Measurements from ENCODE around the gene ACOT11. TPM values are rescaled to one million over a fixed set of nuclear protein-coding genes. Genes with fewer than 3 reads are reported as not detected.

The ACOT11 gene
- total and polyA plus RNA-seq, 2 of the 13 experiments (the other 11 are each of a cell fraction or from before 2014, with no cell fraction given): 2.6 to 3.3 TPM

GRCh38 chr1:54546651-54547401 lies 1.2 kb upstream of the ACOT11 start:
- no peak for DNase-seq (ENCODE audit: low spot score)

More at GRCh38 chr1:54546651-54547401, 1.2 kb upstream of the ACOT11 start:
- CTCF ChIA-PET (ENCODE audit: low intra/inter-chr PET ratio, low total read pairs): no interaction called here
- TF ChIP-seq E2F1 (CRISPR knock-in tag; IDR thresholded peaks at IDR 0.05): no peak
- no peak for TF ChIP-seq HNRNPL (IDR thresholded peaks at IDR 0.05; ENCODE audit: low read depth, low read length)
- TF ChIP-seq, protein P1, sequence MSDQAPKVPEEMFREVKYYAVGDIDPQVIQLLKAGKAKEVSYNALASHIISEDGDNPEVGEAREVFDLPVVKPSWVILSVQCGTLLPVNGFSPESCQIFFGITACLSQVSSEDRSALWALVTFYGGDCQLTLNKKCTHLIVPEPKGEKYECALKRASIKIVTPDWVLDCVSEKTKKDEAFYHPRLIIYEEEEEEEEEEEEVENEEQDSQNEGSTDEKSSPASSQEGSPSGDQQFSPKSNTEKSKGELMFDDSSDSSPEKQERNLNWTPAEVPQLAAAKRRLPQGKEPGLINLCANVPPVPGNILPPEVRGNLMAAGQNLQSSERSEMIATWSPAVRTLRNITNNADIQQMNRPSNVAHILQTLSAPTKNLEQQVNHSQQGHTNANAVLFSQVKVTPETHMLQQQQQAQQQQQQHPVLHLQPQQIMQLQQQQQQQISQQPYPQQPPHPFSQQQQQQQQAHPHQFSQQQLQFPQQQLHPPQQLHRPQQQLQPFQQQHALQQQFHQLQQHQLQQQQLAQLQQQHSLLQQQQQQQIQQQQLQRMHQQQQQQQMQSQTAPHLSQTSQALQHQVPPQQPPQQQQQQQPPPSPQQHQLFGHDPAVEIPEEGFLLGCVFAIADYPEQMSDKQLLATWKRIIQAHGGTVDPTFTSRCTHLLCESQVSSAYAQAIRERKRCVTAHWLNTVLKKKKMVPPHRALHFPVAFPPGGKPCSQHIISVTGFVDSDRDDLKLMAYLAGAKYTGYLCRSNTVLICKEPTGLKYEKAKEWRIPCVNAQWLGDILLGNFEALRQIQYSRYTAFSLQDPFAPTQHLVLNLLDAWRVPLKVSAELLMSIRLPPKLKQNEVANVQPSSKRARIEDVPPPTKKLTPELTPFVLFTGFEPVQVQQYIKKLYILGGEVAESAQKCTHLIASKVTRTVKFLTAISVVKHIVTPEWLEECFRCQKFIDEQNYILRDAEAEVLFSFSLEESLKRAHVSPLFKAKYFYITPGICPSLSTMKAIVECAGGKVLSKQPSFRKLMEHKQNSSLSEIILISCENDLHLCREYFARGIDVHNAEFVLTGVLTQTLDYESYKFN (CRISPR knock-in tag; conservative IDR thresholded peaks at IDR 0.05): no peak
- no peak for TF ChIP-seq ZNF598 (CRISPR knock-in tag; IDR thresholded peaks at IDR 0.05; ENCODE audit: borderline replicate concordance)
- TF ChIP-seq FLYWCH1 (CRISPR knock-in tag; IDR thresholded peaks at IDR 0.05): no peak
- no peak for TF ChIP-seq SNAI1 (CRISPR knock-in tag; IDR thresholded peaks at IDR 0.05; ENCODE audit: borderline replicate concordance)
- TF ChIP-seq, protein P2, sequence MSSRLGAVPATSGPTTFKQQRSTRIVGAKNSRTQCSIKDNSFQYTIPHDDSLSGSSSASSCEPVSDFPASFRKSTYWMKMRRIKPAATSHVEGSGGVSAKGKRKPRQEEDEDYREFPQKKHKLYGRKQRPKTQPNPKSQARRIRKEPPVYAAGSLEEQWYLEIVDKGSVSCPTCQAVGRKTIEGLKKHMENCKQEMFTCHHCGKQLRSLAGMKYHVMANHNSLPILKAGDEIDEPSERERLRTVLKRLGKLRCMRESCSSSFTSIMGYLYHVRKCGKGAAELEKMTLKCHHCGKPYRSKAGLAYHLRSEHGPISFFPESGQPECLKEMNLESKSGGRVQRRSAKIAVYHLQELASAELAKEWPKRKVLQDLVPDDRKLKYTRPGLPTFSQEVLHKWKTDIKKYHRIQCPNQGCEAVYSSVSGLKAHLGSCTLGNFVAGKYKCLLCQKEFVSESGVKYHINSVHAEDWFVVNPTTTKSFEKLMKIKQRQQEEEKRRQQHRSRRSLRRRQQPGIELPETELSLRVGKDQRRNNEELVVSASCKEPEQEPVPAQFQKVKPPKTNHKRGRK (CRISPR knock-in tag; IDR thresholded peaks at IDR 0.05): no peak
- no peak for TF ChIP-seq ZNF619 (CRISPR knock-in tag; IDR thresholded peaks at IDR 0.05)
- no peak for TF ChIP-seq ZSCAN9 (CRISPR knock-in tag; IDR thresholded peaks at IDR 0.05; ENCODE audit: borderline replicate concordance)
- TF ChIP-seq, protein P3, sequence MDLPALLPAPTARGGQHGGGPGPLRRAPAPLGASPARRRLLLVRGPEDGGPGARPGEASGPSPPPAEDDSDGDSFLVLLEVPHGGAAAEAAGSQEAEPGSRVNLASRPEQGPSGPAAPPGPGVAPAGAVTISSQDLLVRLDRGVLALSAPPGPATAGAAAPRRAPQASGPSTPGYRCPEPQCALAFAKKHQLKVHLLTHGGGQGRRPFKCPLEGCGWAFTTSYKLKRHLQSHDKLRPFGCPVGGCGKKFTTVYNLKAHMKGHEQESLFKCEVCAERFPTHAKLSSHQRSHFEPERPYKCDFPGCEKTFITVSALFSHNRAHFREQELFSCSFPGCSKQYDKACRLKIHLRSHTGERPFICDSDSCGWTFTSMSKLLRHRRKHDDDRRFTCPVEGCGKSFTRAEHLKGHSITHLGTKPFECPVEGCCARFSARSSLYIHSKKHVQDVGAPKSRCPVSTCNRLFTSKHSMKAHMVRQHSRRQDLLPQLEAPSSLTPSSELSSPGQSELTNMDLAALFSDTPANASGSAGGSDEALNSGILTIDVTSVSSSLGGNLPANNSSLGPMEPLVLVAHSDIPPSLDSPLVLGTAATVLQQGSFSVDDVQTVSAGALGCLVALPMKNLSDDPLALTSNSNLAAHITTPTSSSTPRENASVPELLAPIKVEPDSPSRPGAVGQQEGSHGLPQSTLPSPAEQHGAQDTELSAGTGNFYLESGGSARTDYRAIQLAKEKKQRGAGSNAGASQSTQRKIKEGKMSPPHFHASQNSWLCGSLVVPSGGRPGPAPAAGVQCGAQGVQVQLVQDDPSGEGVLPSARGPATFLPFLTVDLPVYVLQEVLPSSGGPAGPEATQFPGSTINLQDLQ (CRISPR knock-in tag; IDR thresholded peaks at IDR 0.05): no peak
- TF ChIP-seq ZFP36L2 (CRISPR knock-in tag; IDR thresholded peaks at IDR 0.05): no peak
- FAIRE-seq (no peak), ATAC-seq (no peak)
- H3K9ac ChIP-seq (ENCODE audit: insufficient read depth, low read depth, low read length): no peak overlapping the region
- H3K4me1 ChIP-seq (ENCODE audit: insufficient read depth, low read length): peaks cover 46% of the 10 kb centered on the region
- intact Hi-C loops (cut with micrococcal nuclease; ENCODE audit: unreplicated experiment) (loop anchor here (10.0 kb wide), 1 partner anchor 52 kb away; no protein-coding TSS in a partner anchor), in situ Hi-C loops (cut with HindIII; ENCODE audit: extremely low pct_ligation_motif_present, low pct_unique_long_range_greater_than_20kb) (no loop called here)
- H2AFZ ChIP-seq (ENCODE audit: low read length): no peak overlapping the region
- no peaks in the 10 kb centered on the region for H4K20me1 ChIP-seq (ENCODE audit: insufficient read depth, low read length)
- no peaks in the 10 kb centered on the region for H3K27me3 ChIP-seq (ENCODE audit: control insufficient read depth in 1 of 2, insufficient read depth in 2 of 2, low read length in 2 of 2)
- no peak overlapping the region for H3K4me3 ChIP-seq (replicated peaks in 1 of 3; ENCODE audit: insufficient read depth in 1 of 3, low read depth in 2 of 3, low read length in 3 of 3)
- no TSS peak for BruUV-seq (replicated peaks)
- WGBS (ENCODE audit: low lambda C conversion rate): 94% methylated on average over 10 of the region's 10 CpGs
- H3K27ac ChIP-seq (ENCODE audit: extremely low read length, insufficient read depth, low read length): no peak overlapping the region
- no peak overlapping the region for H3K4me2 ChIP-seq (ENCODE audit: low read depth, low read length)
- H3K36me3 ChIP-seq (replicated peaks in 1 of 2; ENCODE audit: control insufficient read depth in 1 of 2, insufficient read depth in 2 of 2, low read length in 2 of 2): no peaks in the 10 kb centered on the region
- POLR2A ChIA-PET: interaction anchor here (2.1 kb wide), 1 partner anchor 33 kb away, joined by 7 read pairs; no protein-coding TSS in a partner anchor
- H3K9me3 ChIP-seq (ENCODE audit: low read length): no peaks in the 10 kb centered on the region
- H3K79me2 ChIP-seq (ENCODE audit: insufficient read depth, low read length): no peaks in the 10 kb centered on the region

Data from HepG2 (cell line).